ENCODE results near the gene ANKRD35. TPM values are rescaled to one million over a fixed set of nuclear protein-coding genes. Genes with fewer than 3 reads are reported as not detected.

The ANKRD35 gene
- total RNA-seq, 1 experiment from 2014 or later, result not detected

- TF ChIP-seq YY1 (IDR thresholded peaks at IDR 0.05; ENCODE audit: extremely low read depth, insufficient replicate concordance, low read depth, low read length), result no peak
- no peak for TF ChIP-seq EGR1 (IDR thresholded peaks at IDR 0.05; ENCODE audit: low read depth)
Measured at GRCh38 chr1:145895471-145895870, 9.8 kb upstream of the ANKRD35 start (continued).

GRCh38 chr1:145893306-145894055 lies 7.8 kb upstream of the ANKRD35 start:
- Histone ChIP-seq H3K27me3 (ENCODE audit: insufficient read depth, low read length) (no peaks in the 10 kb centered on the region), H4K20me1 (ENCODE audit: insufficient read depth) (no peaks in the 10 kb centered on the region), H3K9me3 (ENCODE audit: control insufficient read depth in 1 of 2, insufficient read depth in 1 of 2, low read depth in 1 of 2, low read length in 2 of 2) (no peaks in the 10 kb centered on the region), H3K9me2 (ENCODE audit: insufficient read depth) (no peaks in the 10 kb centered on the region), H3K4me2 (ENCODE audit: low read length) (no peak overlapping the region), H3K4me3 (replicated peaks in 1 of 2; ENCODE audit: low read depth in 1 of 2, low read length in 2 of 2) (no peak overlapping the region), H3K4me1 (ENCODE audit: control insufficient read depth in 1 of 2, insufficient read depth in 2 of 2, low read length in 2 of 2) (peaks cover 28 to 29% of the 10 kb centered on the region in 2 experiments), H3K36me3 (ENCODE audit: control insufficient read depth in 1 of 2, insufficient read depth in 2 of 2, low read length in 2 of 2) (no peaks in the 10 kb centered on the region), H2AFZ (ENCODE audit: low read depth, low read length, poor library complexity, severe bottlenecking) (no peak overlapping the region), H3K27ac (ENCODE audit: low read depth, low read length) (peak overlapping the region; percentile 78), H3K9ac (ENCODE audit: low read length) (no peak overlapping the region), H3K79me2 (ENCODE audit: insufficient read depth, low read length) (no peaks in the 10 kb centered on the region)
- no TSS peak for BruUV-seq (replicated peaks)
- TF ChIP-seq SP1 (IDR thresholded peaks at IDR 0.05; ENCODE audit: low read depth), result no peak
- no peak for TF ChIP-seq EGR1 (IDR thresholded peaks at IDR 0.05; ENCODE audit: low read depth)
- TF ChIP-seq POLR2A (IDR thresholded peaks at IDR 0.05; ENCODE audit: borderline replicate concordance, extremely low read depth, insufficient read depth, insufficient read length), result no peak
- TF ChIP-seq EZH2phosphoT487 (IDR thresholded peaks at IDR 0.05; ENCODE audit: borderline replicate concordance), result no peak
- TF ChIP-seq FOSL1 (IDR thresholded peaks at IDR 0.05; ENCODE audit: low read depth), result no peak
- TF ChIP-seq ZBTB33 (IDR thresholded peaks at IDR 0.05; ENCODE audit: extremely low read depth, insufficient replicate concordance, low read length), result no peak
- TF ChIP-seq REST (IDR thresholded peaks at IDR 0.05; ENCODE audit: low read depth), result no peak
- no peak for TF ChIP-seq POLR2AphosphoS5 (IDR thresholded peaks at IDR 0.05; ENCODE audit: low read depth, low read length)
- no peak for TF ChIP-seq SIN3A (IDR thresholded peaks at IDR 0.05; ENCODE audit: low read depth)
- no peak for TF ChIP-seq ZNF274 (IDR thresholded peaks at IDR 0.05; ENCODE audit: low read depth, low read length)
- no peak for TF ChIP-seq ELF1 (IDR thresholded peaks at IDR 0.05; ENCODE audit: borderline replicate concordance, low read depth)
- no peak for TF ChIP-seq ZFX (IDR thresholded peaks at IDR 0.05)
- TF ChIP-seq CBX3 (IDR thresholded peaks at IDR 0.05; ENCODE audit: low read depth), result no peak
- no peak for TF ChIP-seq ATF3 (IDR thresholded peaks at IDR 0.05)
- TF ChIP-seq JUND (IDR thresholded peaks at IDR 0.05), result no peak
- no peak for TF ChIP-seq SRF (IDR thresholded peaks at IDR 0.05; ENCODE audit: low read depth)
- no peak for TF ChIP-seq CEBPB (IDR thresholded peaks at IDR 0.05; ENCODE audit: low read depth)
- TF ChIP-seq TCF7L2 (IDR thresholded peaks at IDR 0.05; ENCODE audit: borderline replicate concordance, extremely low read depth, insufficient read depth, insufficient read length), result no peak
- TF ChIP-seq EZH2 (IDR thresholded peaks at IDR 0.05), result no peak
- no peak for TF ChIP-seq YY1 (IDR thresholded peaks at IDR 0.05; ENCODE audit: extremely low read depth, insufficient replicate concordance, low read depth, low read length)
- ChIA-PET POLR2A (interaction anchor here (1.2 to 2.0 kb wide), 2 partner anchors 34 to 159 kb away, joined by 5 to 14 read pairs; partner anchors contain the start of gene RBM8A), CTCF (interaction anchor here (1.3 to 2.9 kb wide), 3 partner anchors 14 to 114 kb away, joined by 3 to 19 read pairs (median 19); partner anchors contain the start of gene ITGA10), RAD21 (ENCODE audit: low non-redundant PET in 1 of 2, low total read pairs in 2 of 2, uncharacterized antibody in 2 of 2, unreplicated experiment in 2 of 2) (no interaction called here)
- no peak for DNase-seq (ENCODE audit: low read depth, low spot score)
- no peak for ATAC-seq
- intact Hi-C loops (cut with micrococcal nuclease), result loop anchor here (5.0 kb wide), 1 partner anchor 84 kb away; no protein-coding TSS in a partner anchor

Measured in HCT116 (cell line).